ENCODE data around the gene PTGIS.

PTGIS gene

GRCh38 chr20:49561256-49561655 is 6.7 kb downstream of the PTGIS start:
- H3K27ac ChIP-seq, result no peak overlapping the region
- ChIA-PET CTCF (interaction anchor here (0.6 to 1.5 kb wide), 2 partner anchors 19 to 560 kb away, joined by 5 to 10 read pairs; no protein-coding TSS in a partner anchor), POLR2A (ENCODE audit: low non-redundant PET) (no interaction called here)
- no peak for TF ChIP-seq CTCF (conservative IDR thresholded peaks at IDR 0.05; ENCODE audit: low read depth)
- no peak for DNase-seq (ENCODE audit: low spot score)

DNA sequence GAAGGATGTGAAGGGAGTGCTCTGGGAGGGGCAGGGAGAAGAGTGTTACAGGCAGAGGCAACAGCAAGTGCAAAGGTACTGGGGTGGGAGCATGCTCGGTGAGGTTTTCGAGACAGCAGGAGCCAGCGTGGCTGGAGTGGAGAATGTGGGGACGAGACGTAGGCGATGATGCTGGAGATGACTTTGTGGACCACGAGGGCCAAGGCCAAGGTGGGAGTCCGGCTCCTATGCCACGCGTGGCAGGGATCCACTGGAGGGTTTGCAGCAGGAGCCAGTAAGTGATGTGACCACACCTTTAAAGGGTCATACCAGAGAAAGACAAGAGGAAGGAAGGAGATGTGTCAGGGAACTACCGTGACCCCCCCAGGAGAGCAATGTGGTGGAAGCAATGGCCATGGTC is 7.3 kb downstream of the PTGIS start:
- ChIA-PET CTCF (interaction anchor here (1.5 kb wide), 1 partner anchor 19 kb away, joined by 10 read pairs; no protein-coding TSS in a partner anchor), POLR2A (ENCODE audit: low non-redundant PET) (no interaction called here)
- DNase-seq (ENCODE audit: low spot score), result no peak
- no peak for TF ChIP-seq CTCF (conservative IDR thresholded peaks at IDR 0.05; ENCODE audit: low read depth)
- H3K27ac ChIP-seq, result no peak overlapping the region

DNA sequence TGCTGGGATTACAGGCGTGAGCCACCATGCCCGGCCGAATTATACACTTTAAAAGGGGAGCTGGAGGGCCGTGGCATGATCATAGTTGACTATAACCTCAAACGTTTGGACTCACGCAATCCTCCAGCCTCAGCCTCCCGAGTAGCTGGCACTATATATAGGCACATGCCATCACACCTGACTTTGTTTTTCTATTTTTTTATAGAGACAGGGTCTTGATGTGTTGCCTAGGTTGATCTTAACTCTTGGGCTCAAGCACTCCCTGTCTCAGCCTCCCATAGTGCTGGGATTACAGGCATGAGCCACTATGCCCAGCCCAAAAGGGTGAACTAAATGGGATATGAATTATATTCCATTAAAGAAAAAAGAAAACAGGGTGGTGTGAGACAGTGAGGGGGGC is 7.8 kb downstream of the PTGIS start:
- TF ChIP-seq CTCF (conservative IDR thresholded peaks at IDR 0.05; ENCODE audit: low read depth), result no peak
- DNase-seq (ENCODE audit: low spot score), result no peak
- CTCF ChIA-PET, result no interaction called here

DNA sequence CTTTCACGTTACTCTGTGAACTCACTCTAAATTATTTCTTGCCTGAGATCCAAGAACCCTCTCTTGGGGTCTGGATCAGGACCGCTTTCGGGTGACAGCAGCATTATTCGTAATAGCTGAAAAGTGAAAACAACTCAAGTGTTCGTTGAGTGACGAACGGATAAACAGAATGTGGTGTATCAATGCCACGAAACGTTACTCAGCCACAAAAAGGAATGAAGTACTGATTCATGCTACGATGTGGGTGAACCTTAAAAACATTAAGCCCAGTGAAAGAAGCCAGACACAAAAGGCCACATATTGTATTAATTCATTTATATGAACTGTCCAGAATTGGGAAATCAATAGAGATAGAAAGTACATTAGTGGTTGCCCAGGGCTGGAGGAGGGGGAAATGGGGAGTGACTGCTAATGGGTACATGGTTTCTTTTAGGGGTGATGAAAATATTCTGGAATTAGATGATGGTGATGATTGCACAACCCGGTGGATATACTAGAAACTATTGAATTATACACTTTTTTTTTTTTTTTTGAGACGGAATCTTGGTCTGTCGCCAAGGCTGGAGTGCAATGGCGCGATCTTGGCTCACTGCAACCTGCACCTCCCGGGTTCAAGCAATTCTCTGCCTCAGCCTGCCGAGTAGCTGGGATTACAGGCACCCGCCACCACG is 8.4 kb downstream of the PTGIS start:
- DNase-seq (ENCODE audit: low spot score), result no peak
- ChIA-PET POLR2A (ENCODE audit: low non-redundant PET) (no interaction called here), CTCF (interaction anchor here (3.3 kb wide), 1 partner anchor 18 kb away, joined by 18 read pairs; no protein-coding TSS in a partner anchor)
- H3K27ac ChIP-seq, result no peak overlapping the region
- TF ChIP-seq CTCF (conservative IDR thresholded peaks at IDR 0.05; ENCODE audit: low read depth), result no peak

More for the DNA sequence above, 7.8 kb downstream of the PTGIS start:
- POLR2A ChIA-PET (ENCODE audit: low non-redundant PET), result no interaction called here
- no peak overlapping the region for H3K27ac ChIP-seq

DNA sequence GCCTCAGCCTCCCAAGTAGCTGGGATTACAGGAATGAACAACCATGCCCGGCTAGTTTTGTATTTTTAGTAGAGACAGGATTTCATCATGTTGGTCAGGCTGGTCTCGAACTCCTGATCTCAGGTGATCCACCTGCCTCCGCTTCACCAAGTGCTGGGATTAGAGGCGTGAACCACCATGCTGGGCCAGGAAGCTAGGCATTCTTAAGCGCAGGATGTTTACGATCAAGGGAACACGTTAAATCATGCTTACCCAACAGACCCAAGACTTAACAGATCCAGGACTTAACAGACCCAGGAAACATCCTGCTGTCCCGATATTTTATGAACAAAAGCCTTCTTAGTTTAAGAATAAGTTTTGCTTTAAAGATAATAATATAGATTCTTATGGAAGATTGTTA is 9.1 kb downstream of the PTGIS start:
- ChIA-PET CTCF (interaction anchor here (0.6 to 3.3 kb wide), 2 partner anchors 17 to 330 kb away, joined by 3 to 18 read pairs; no protein-coding TSS in a partner anchor), POLR2A (ENCODE audit: low non-redundant PET) (interaction anchor here (0.7 kb wide), 1 partner anchor 222 kb away, joined by 5 read pairs; no protein-coding TSS in a partner anchor)
- DNase-seq (ENCODE audit: low spot score), result no peak
- TF ChIP-seq CTCF (conservative IDR thresholded peaks at IDR 0.05; ENCODE audit: low read depth), result no peak
- H3K27ac ChIP-seq, result no peak overlapping the region

DNA sequence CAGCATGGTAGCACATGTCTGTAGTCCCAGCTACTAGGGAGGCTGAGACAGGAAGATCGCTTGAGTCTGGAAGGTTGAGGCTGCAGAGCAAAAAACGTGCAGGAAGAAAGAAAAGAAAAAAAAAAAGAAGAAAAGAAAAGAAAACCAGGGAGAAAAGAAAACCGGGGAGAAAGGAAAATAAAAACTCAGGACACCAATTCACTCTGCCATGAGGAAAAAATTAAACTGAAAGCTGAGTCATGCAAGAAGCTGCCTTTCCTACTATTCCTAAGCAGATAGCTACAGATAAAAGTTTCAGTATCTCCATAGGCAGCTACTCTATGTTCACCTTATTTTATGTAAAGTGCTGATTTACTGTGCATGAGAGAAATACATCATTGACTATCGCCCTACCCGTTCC is 10.5 kb downstream of the PTGIS start:
- no peak for DNase-seq (ENCODE audit: low spot score)
- POLR2A ChIA-PET (ENCODE audit: low non-redundant PET), result no interaction called here
- H3K27ac ChIP-seq, result no peak overlapping the region
- CTCF ChIA-PET, result interaction anchor here (0.7 to 3.3 kb wide), 3 partner anchors 15 to 36 kb away, joined by 5 to 18 read pairs (median 5); no protein-coding TSS in a partner anchor
- TF ChIP-seq CTCF (conservative IDR thresholded peaks at IDR 0.05; ENCODE audit: low read depth), result no peak
